ENCODE data around the gene CFDP1. TPM values are rescaled to one million over a fixed set of nuclear protein-coding genes. Genes with fewer than 3 reads are reported as not detected.

The CFDP1 gene
- polyA plus RNA-seq, 1 donor (not counting 4 experiments of a cell fraction or from before 2014, with no cell fraction given), result 42.1 TPM

DNA sequence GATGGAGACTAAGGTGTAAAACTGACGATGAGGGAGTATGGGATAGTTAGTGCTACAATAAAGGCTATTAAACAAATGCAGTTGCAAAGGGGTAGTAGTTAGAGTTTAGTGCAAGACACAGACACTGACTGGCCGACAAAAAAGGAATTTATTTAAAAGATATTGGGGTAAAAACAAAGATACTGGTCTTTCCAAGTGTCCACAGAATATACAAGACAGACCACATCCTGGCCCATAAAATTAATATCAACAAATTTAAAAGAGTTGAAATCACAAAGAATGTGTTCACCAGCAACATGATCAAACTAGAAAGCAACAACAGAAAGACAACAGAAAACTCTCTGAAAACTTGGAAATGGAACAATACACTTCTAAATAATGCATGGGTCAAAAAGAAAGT, 54.7 kb downstream of the CFDP1 start:
- H3K4me2 ChIP-seq (ENCODE audit: control insufficient read depth, extremely low read depth, insufficient read depth, low read depth, low read length), result peak overlapping the region; percentile 54
- peak overlapping the region; percentile 94 for H3K27ac ChIP-seq (ENCODE audit: control insufficient read depth, insufficient read depth, low read length)
- no peaks in the 10 kb centered on the region for H3K27me3 ChIP-seq (ENCODE audit: control insufficient read depth, extremely low read depth, insufficient read depth, low read length)
- no peaks in the 10 kb centered on the region for H3K9me1 ChIP-seq (ENCODE audit: control insufficient read depth, extremely low read depth, insufficient read depth, low read length)
- H3K9ac ChIP-seq (ENCODE audit: control insufficient read depth, extremely low read depth, insufficient read depth, low read length), result peak overlapping the region; percentile 53
- DNase-seq (ENCODE audit: low read depth, low spot score), result no peak
- peak overlapping the region in 1 of 3 experiments; percentile 17 for H3K4me3 ChIP-seq (ENCODE audit: control insufficient read depth in 2 of 3, extremely low read depth in 1 of 3, insufficient read depth in 2 of 3, low read depth in 1 of 3, low read length in 3 of 3)
- H3K4me1 ChIP-seq (ENCODE audit: control insufficient read depth, extremely low read depth, insufficient read depth, low read length), result peaks cover 60% of the 10 kb centered on the region
- peaks cover 0 to 3% of the 10 kb centered on the region in 2 experiments for H3K36me3 ChIP-seq (ENCODE audit: control insufficient read depth in 2 of 2, extremely low read depth in 1 of 2, insufficient read depth in 2 of 2, low read length in 2 of 2)
- no peak for TF ChIP-seq EZH2 (IDR thresholded peaks at IDR 0.05; ENCODE audit: low read length)
- TF ChIP-seq, protein P1, sequence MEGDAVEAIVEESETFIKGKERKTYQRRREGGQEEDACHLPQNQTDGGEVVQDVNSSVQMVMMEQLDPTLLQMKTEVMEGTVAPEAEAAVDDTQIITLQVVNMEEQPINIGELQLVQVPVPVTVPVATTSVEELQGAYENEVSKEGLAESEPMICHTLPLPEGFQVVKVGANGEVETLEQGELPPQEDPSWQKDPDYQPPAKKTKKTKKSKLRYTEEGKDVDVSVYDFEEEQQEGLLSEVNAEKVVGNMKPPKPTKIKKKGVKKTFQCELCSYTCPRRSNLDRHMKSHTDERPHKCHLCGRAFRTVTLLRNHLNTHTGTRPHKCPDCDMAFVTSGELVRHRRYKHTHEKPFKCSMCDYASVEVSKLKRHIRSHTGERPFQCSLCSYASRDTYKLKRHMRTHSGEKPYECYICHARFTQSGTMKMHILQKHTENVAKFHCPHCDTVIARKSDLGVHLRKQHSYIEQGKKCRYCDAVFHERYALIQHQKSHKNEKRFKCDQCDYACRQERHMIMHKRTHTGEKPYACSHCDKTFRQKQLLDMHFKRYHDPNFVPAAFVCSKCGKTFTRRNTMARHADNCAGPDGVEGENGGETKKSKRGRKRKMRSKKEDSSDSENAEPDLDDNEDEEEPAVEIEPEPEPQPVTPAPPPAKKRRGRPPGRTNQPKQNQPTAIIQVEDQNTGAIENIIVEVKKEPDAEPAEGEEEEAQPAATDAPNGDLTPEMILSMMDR (optimal IDR thresholded peaks at IDR 0.05 in 1 of 3, IDR thresholded peaks at IDR 0.05 in 1 of 3, conservative IDR thresholded peaks at IDR 0.05 in 1 of 3; ENCODE audit: extremely low read depth in 1 of 3, insufficient read depth in 2 of 3, low read length in 3 of 3), result no peak
- H3K9me3 ChIP-seq (ENCODE audit: control insufficient read depth, low read depth, low read length), result no peaks in the 10 kb centered on the region
- no peak for FAIRE-seq
- H3K79me2 ChIP-seq (ENCODE audit: control insufficient read depth, insufficient read depth, low read length), result no peaks in the 10 kb centered on the region
- no peak overlapping the region for H2AFZ ChIP-seq (ENCODE audit: control insufficient read depth, low read length)
- no peaks in the 10 kb centered on the region for H4K20me1 ChIP-seq (ENCODE audit: control insufficient read depth, extremely low read depth, insufficient read depth, low read length)
- dilution Hi-C loops (cut with MboI; ENCODE audit: extremely low pct_ligation_motif_present, low sequenced_read_pairs), result loop anchor here (25.0 kb wide), 1 partner anchor 141 kb away; no protein-coding TSS in a partner anchor

DNA sequence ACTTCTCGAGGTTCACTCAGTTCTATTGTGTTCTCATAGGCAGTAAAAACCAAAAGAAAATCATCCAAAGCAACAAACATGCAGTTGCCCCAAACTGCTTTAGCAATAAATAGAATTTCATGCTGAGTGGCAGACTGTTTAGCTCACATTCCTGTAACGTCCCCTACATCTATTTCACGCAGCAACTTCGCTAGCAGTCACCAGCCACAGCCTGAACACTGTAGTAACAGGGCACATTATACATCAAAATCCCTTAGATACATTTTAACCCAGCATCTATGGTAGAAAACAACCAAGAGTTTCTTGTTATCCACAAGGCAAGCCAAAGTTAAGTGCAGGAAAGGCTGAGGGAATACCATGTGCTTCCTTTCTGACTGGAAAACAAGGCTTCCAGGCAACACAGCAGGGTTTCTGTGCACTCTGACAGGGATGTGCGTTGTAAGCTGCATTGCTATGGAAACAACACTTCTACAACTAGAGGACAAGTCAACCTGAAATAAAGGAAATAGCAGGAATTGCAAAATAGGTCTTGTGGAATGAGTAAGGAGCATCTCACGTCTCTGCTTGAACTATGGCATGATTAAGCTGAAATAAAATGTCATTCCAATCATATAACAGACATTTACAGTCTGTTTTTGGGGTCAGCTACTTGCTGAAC, 55.4 kb downstream of the CFDP1 start:
- H3K4me3 ChIP-seq (ENCODE audit: control insufficient read depth in 2 of 3, extremely low read depth in 1 of 3, insufficient read depth in 2 of 3, low read depth in 1 of 3, low read length in 3 of 3), result peak overlapping the region in 1 of 3 experiments; percentile 17
- H3K9ac ChIP-seq (ENCODE audit: control insufficient read depth, extremely low read depth, insufficient read depth, low read length), result peak overlapping the region; percentile 67
- H3K79me2 ChIP-seq (ENCODE audit: control insufficient read depth, insufficient read depth, low read length), result no peaks in the 10 kb centered on the region
- peak overlapping the region; percentile 94 for H3K27ac ChIP-seq (ENCODE audit: control insufficient read depth, insufficient read depth, low read length)
- peaks cover 0 to 3% of the 10 kb centered on the region in 2 experiments for H3K36me3 ChIP-seq (ENCODE audit: control insufficient read depth in 2 of 2, extremely low read depth in 1 of 2, insufficient read depth in 2 of 2, low read length in 2 of 2)
- peak overlapping the region; percentile 54 for H3K4me2 ChIP-seq (ENCODE audit: control insufficient read depth, extremely low read depth, insufficient read depth, low read depth, low read length)
- FAIRE-seq, result peak; percentile 98
- H3K9me3 ChIP-seq (ENCODE audit: control insufficient read depth, low read depth, low read length), result no peaks in the 10 kb centered on the region
- TF ChIP-seq, protein P1 (optimal IDR thresholded peaks at IDR 0.05 in 1 of 3, IDR thresholded peaks at IDR 0.05 in 1 of 3, conservative IDR thresholded peaks at IDR 0.05 in 1 of 3; ENCODE audit: extremely low read depth in 1 of 3, insufficient read depth in 2 of 3, low read length in 3 of 3), result no peak
- no peak for TF ChIP-seq EZH2 (IDR thresholded peaks at IDR 0.05; ENCODE audit: low read length)
- H4K20me1 ChIP-seq (ENCODE audit: control insufficient read depth, extremely low read depth, insufficient read depth, low read length), result no peaks in the 10 kb centered on the region
- no peaks in the 10 kb centered on the region for H3K9me1 ChIP-seq (ENCODE audit: control insufficient read depth, extremely low read depth, insufficient read depth, low read length)
- peaks cover 54% of the 10 kb centered on the region for H3K4me1 ChIP-seq (ENCODE audit: control insufficient read depth, extremely low read depth, insufficient read depth, low read length)
- DNase-seq (ENCODE audit: low read depth, low spot score), result peak; percentile 85
- no peak overlapping the region for H2AFZ ChIP-seq (ENCODE audit: control insufficient read depth, low read length)
- dilution Hi-C loops (cut with MboI; ENCODE audit: extremely low pct_ligation_motif_present, low sequenced_read_pairs), result loop anchor here (25.0 kb wide), 1 partner anchor 141 kb away; no protein-coding TSS in a partner anchor
- H3K27me3 ChIP-seq (ENCODE audit: control insufficient read depth, extremely low read depth, insufficient read depth, low read length), result no peaks in the 10 kb centered on the region

Measured in keratinocyte (primary cell).